ENCODE results near the gene CIDEC. TPM values are rescaled to one million over a fixed set of nuclear protein-coding genes. Genes with fewer than 3 reads are reported as not detected.

CIDEC gene
- total RNA-seq, 4 donors from 2014 or later = 0.26 to 1.1 TPM; not detected in 2

DNA sequence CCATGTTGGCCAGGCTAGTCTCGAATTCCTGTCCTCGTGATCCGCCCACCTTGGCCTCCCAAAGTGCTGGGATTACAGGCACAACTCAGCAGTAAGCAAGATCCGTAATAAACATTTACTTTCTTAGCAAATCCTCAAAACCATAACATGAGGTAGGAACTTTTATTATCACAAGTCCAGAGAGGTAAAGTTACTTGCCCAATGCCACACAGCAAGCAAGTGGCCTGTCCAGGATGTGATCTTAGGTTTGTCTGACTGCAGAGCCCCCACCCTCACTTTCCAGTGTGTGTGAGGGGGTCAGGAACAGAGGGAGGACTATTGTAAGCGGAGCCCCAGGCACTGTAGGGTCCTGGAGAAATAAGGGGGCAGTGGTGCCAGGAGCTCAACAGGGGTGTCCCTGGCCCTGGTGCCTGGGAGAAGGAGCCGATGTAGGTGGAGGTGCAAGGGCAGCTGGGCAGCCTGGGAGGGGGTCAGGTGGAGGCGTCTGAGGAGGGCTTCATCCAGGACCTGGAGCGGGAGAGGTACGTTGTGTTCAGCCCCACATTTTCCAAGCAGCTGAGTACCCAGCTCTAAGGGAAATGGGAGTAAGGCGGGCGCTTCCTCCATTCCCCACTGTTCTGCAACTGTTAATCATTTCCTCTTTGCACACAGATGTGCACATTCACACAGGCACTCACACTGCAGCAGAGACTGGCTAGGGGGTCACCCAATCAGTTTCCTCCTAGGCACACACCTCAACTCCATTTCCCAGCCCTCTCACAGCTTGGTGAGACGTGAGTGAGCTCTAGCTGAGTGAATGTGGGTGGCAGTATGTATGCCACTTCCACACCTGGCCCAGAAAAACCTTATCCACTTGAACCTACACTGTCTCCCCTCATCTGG lies 42.1 kb downstream of the CIDEC start:
- no peak for DNase-seq
- intact Hi-C loops (cut with DNase I; ENCODE audit: low total_unique reads) = no loop called here
- Histone ChIP-seq H3K27ac (no peak overlapping the region), H3K27me3 (no peaks in the 10 kb centered on the region), H3K9me3 (no peaks in the 10 kb centered on the region), H3K4me3 (no peak overlapping the region), H3K4me1 (peaks cover 0 to 3% of the 10 kb centered on the region in 2 donors), H3K36me3 (no peaks in the 10 kb centered on the region)
- TF ChIP-seq CTCF (IDR thresholded peaks at IDR 0.05) = no peak
- TF ChIP-seq POLR2A (IDR thresholded peaks at IDR 0.05) = no peak

DNA sequence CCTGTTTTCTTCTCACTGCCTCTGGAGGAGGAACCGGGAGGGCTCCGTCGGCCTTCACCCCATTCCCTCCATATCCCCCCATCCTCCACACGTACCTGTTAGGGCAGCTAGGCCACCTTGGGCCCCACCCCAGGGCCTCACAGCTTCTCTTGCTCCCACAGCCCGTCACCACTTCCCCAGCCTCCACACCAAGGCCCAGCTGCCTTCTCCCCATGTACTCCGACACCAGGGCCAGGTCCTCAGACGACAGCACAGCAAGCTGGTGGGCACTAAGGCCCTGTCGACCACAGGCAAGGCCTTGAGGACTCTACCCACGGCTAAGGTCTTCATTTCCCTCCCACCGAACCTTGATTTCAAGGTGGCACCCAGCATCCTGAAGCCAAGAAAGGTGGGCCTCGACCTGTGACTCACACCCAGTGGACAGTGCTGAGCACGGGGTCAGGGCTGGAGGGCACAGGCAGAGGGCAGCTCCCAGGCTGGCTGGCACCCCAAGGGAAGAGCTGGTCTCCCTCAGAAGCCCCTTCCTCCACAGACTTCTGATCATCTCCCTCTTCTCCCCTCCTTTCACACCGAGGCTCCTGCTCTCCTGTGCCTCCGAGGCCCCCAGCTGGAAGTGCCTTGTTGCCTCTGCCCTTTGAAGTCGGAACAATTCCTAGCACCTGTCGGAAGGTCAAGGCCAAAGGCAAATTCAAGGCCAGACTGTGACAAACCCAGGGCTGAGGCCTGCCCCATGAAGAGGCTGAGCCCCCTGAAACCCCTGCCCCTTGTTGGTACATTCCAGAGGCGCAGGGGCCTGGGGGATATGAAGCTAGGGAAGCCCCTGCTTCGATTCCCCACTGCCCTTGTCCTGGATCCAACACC lies 45.3 kb downstream of the CIDEC start:
- H3K27ac ChIP-seq = no peak overlapping the region

GRCh38 chr3:9833078-9833477 lies 47.0 kb downstream of the CIDEC start:
- Histone ChIP-seq H3K4me3 (no peak overlapping the region), H3K27ac (no peak overlapping the region), H3K4me1 (no peaks in the 10 kb centered on the region), H3K9me3 (no peaks in the 10 kb centered on the region), H3K36me3 (no peaks in the 10 kb centered on the region), H3K27me3 (no peaks in the 10 kb centered on the region)
- DNase-seq = no peak
- TF ChIP-seq CTCF (IDR thresholded peaks at IDR 0.05) = no peak
- TF ChIP-seq POLR2A (IDR thresholded peaks at IDR 0.05) = no peak
- intact Hi-C loops (cut with DNase I; ENCODE audit: low total_unique reads) = no loop called here

More for the DNA sequence above, 45.3 kb downstream of the CIDEC start:
- Histone ChIP-seq H3K4me3 (no peak overlapping the region), H3K9me3 (no peaks in the 10 kb centered on the region), H3K27me3 (no peaks in the 10 kb centered on the region), H3K36me3 (no peaks in the 10 kb centered on the region), H3K4me1 (no peaks in the 10 kb centered on the region)
- intact Hi-C loops (cut with DNase I; ENCODE audit: low total_unique reads) = no loop called here
- DNase-seq = no peak
- TF ChIP-seq CTCF (IDR thresholded peaks at IDR 0.05) = no peak
- no peak for TF ChIP-seq POLR2A (IDR thresholded peaks at IDR 0.05)

GRCh38 chr3:9831253-9831652 lies 48.8 kb downstream of the CIDEC start:
- H3K9me3 ChIP-seq = no peaks in the 10 kb centered on the region
- no peaks in the 10 kb centered on the region for H3K4me1 ChIP-seq
- intact Hi-C loops (cut with DNase I; ENCODE audit: low total_unique reads) = no loop called here
- TF ChIP-seq POLR2A (IDR thresholded peaks at IDR 0.05) = no peak
- TF ChIP-seq CTCF (IDR thresholded peaks at IDR 0.05) = no peak
- no peak overlapping the region for H3K27ac ChIP-seq
- DNase-seq = no peak
- H3K27me3 ChIP-seq = no peaks in the 10 kb centered on the region
- no peak overlapping the region for H3K4me3 ChIP-seq
- H3K36me3 ChIP-seq = no peaks in the 10 kb centered on the region
